GM10266 (cell line): ENCODE measurements around the gene LIMS1.
"Not testable (repeated sequence)": the region's sequence is repeated elsewhere in the genome, so short reads cannot be mapped to it uniquely, and the experiment has no call there.

ENCODE experiments used
- DNase-seq: peaks from one replicate; pipeline ENCODE4 v3.0.0; 2012; ENCODE audit errors: extremely low spot score
- TF ChIP-seq, protein P1 (sequence below): IDR thresholded peaks from 2 replicates; pipeline ENCODE4 v1.5.1; 2012; ENCODE audit warnings: mild to moderate bottlenecking, low read depth; ENCODE audit not compliant: control insufficient read depth, insufficient read depth; ENCODE audit errors: missing control alignments

Gene LIMS1

DNA sequence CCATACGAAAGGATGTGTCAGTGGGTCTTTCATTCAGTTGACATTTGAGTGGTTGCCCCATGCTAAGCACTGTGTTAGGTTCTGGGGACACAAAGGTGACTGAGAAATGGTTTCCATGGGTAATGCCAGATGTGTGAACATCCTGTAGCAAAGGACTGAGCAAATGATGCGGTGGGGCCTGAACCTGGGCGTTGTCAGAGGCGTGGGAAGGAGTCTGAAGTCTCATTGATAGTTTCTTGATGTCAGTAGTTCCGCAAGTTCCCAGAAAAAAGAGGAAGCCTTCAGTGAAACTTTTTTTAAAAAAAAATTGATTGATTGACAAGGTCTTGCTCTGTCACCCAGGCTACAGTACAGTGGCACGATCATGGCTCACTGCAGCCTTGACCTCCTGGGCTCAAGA, 56.9 kb downstream of the LIMS1 start:
- TF ChIP-seq, protein P1, sequence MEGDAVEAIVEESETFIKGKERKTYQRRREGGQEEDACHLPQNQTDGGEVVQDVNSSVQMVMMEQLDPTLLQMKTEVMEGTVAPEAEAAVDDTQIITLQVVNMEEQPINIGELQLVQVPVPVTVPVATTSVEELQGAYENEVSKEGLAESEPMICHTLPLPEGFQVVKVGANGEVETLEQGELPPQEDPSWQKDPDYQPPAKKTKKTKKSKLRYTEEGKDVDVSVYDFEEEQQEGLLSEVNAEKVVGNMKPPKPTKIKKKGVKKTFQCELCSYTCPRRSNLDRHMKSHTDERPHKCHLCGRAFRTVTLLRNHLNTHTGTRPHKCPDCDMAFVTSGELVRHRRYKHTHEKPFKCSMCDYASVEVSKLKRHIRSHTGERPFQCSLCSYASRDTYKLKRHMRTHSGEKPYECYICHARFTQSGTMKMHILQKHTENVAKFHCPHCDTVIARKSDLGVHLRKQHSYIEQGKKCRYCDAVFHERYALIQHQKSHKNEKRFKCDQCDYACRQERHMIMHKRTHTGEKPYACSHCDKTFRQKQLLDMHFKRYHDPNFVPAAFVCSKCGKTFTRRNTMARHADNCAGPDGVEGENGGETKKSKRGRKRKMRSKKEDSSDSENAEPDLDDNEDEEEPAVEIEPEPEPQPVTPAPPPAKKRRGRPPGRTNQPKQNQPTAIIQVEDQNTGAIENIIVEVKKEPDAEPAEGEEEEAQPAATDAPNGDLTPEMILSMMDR = no peak
- peak; percentile 30 for DNase-seq

DNA sequence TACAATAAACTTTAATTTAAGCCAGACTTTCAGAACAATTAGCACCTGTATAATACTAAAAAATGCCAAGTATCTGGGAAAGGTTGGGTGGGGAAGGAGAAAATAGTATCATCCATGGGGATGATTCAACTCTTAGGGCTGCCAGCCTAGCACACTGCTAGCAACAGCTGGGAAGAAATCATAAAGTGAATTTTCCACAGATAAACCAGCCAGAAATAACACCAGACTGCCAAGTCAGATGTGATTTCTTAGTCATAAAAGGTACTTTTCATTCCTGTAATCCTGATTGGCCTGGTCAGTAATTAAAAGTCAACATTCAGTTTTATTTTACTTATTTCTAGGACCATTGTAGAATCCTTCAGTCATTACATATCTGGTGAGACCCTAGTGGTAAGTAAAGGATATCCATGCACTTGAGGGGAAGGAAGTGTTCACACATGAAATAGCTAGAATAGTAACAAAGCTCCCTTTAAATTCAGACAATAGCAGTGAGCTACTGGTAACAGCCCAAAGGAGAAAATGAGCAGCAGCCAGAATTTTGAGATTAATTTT, 59.4 kb downstream of the LIMS1 start:
- DNase-seq = no peak

DNA sequence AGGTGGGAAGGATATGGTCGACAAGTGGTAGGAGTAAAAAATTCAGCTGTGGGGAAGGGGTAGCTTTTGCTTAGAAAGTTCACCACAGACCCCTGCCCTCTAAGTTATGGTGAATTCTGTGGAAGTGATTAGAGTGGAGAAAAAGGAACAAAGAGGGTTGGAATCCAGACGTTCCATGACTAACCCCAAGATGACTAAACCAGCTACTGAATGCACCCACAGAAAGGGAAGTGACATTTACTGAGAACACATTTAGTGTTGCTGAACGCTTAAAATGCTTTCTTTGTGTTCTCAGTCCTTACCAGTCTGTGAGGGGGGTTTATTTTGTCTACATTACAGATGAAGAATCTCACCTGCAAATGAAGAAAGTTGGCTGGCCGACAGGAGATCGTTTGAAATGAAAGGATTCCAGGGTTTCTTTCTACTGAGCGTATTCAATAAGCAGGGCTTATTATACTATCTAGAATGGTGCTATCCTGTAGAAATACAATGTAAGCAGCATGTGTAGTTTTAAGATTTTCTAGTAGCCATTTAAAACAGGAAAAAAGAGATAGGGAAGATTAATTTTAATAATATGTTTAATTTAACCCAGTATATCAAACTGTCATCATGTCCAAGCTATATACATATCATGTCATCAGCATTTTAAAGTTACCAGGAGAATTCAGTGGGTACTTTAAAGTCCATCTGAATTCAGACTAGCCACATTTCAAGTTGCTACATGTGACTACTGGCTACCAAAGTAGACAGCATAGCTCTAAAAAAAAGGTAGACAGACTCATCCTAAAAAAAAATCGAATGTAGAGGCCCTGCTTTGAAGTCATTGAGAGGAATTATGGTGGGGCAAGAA, 60.1 kb downstream of the LIMS1 start:
- peak; percentile 37 for DNase-seq
- TF ChIP-seq, protein P1 = no peak

More for the DNA sequence above, 59.4 kb downstream of the LIMS1 start:
- TF ChIP-seq, protein P1 = no peak

DNA sequence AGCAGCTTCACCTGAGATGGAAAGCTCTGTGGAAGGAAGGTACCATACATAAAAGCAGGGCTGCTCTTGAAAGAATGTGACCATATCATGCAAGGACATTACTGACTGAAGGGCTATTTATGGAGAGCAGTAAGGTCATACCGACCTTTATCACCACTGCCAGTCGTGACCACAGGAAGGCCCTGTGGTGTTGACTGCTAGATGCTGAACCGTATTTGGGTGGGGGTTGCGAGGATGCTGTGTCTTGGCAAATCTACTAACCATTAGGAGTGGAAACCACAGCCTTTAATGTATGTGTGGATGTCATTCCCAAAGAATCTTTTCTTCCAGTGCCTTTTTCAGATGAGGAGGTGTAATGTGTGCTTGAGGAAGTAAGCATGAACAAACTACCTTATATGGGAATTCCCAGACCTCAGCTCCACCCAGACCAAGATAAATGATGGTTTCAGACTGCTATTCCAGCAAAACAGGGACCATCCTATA, 60.8 kb downstream of the LIMS1 start:
- peak; percentile 26 for DNase-seq
- TF ChIP-seq, protein P1 = no peak

DNA sequence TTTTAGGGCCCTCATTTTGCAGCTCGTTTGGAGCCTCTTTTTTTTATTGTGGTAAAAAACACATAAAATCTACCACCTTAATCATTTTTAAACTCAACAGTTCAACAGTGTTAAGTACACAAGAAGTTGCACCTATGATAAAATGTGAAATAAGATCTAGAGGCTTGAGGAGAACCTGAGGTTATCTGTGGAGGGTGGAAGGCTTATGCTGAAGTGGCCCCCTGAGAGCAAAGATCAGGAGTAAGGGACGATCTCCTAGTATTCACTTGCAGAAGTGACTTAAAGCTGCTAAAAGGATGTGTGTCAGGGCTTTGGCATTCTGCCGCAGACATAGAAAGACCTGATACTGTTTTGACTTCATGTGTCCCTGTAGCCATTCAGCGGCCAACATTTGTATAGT, 61.5 kb downstream of the LIMS1 start:
- not testable (repeated sequence) for DNase-seq

DNA sequence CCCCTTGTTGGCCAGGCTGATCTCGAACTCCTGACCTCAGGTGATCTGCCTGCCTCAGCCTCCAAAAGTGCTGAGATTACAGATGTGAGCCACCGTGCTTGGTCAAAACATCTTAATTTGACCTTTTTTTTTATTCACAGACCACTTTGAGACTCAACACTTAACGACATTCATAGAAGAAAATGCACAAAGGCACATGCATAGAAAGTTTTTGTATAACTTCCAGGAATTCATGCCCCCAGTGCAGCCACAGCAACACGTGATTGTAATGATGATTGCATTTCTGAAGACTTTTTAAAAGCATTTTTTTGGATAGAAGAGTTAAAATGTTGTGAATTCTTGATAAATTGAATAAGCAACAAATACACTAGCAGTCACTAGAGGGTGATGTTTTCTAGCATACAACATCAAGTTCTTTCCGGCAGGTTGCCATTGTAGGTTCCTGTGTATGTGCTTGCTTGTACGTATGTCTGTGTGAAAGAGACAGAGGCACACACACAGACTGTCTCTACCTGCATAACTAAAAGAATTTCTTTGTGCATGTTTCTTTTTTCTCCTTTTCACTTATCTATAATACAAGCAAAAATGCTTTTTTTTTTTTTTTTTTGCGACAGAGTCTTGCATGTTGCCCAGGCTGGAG, 63.0 kb downstream of the LIMS1 start:
- not testable (repeated sequence) for DNase-seq

DNA sequence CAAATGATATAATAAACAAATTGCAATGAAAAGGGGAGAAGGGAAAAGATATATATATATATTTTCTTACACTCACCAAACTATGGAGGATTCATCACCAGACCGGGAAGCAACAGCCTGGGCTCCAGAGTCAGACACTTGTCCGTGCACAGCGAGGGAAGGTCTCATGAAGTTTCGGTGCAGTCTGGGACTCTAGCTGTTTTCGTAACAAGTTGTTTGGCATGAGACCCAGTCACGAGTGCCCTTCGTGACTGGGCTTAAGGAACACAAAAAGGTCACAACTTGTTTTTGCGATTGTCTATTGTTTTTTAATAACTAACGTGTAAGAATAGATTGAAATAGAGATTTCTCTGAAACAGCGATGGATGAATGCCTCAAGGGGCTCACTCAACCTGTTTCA, 66.9 kb downstream of the LIMS1 start:
- DNase-seq = not testable (repeated sequence)

DNA sequence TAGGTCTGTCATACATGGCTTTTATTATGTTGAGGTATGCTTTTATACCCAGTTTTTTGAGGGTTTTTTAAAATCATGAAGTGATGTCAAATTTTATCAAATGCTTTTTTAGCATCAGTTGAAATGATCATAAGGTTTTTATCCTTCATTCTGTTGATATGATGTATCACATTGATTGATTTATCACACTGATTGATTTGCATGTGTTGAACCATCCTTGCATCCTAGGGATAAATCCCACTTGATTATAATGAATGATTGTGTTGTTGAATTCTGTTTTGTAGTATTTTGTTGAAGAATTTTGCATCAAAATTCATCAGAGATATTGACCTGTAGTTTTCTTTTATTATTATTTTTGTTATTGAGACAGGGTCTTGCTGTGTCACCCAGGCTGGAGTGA, 68.2 kb downstream of the LIMS1 start:
- no peak for DNase-seq

More for the DNA sequence above, 68.2 kb downstream of the LIMS1 start:
- TF ChIP-seq, protein P1 = no peak
